GM19035 (cell line): ENCODE measurements around the gene AKAP13.
"Not testable (repeated sequence)": the region's sequence is repeated elsewhere in the genome, so short reads cannot be mapped to it uniquely, and the experiment has no call there.

Source experiments
- ATAC-seq: cut with Tn5 transposase; IDR thresholded peaks from one replicate; pipeline ENCODE4 v1.9.1; 2021; ENCODE audit not compliant: unreplicated experiment

AKAP13 gene

DNA sequence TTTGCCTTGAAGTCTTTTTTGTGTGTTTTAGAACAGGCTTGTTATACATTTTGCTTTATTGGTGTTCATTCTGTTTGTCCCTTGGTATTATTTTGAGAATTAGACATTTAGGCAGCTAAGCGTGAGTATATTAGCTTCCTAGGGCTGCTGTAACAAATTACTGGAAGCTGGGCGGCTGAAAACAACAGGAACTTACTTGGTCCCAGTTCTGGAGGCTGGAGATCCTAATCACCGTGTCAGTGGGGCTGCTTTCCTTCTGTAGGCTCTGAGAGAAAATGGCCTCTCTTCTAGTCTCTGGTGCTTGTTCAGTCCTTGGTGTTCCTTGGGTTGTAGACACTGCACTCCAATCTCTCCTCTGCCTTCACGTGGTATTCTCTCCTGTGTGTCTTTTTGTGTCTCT lies 272.1 kb downstream of the AKAP13 start:
- ATAC-seq = no peak

GRCh38 chr15:85657132-85657531 lies 276.7 kb downstream of the AKAP13 start:
- no peak for ATAC-seq

- ATAC-seq = no peak
Observed at GRCh38 chr15:85658816-85659215, 278.4 kb downstream of the AKAP13 start.

GRCh38 chr15:85661859-85662258 lies 281.5 kb downstream of the AKAP13 start:
- no peak for ATAC-seq

DNA sequence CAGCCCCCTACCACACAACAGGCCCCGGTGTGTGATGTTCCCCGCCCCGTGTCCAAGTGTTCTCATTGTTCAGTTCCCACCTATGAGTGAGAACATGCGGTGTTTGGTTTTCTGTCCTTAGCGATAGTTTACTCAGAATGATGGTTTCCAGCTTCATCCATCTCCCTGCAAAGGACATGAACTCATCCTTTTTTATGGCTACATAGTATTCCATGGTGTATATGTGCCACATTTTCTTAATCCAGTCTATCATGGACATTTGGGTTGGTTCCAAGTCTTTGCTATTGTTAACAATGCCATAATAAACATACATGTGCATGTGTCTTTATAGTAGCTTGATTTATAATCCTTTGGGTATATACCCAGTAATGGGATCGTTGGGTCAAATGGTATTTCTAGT lies 285.3 kb downstream of the AKAP13 start:
- ATAC-seq = not testable (repeated sequence)

DNA sequence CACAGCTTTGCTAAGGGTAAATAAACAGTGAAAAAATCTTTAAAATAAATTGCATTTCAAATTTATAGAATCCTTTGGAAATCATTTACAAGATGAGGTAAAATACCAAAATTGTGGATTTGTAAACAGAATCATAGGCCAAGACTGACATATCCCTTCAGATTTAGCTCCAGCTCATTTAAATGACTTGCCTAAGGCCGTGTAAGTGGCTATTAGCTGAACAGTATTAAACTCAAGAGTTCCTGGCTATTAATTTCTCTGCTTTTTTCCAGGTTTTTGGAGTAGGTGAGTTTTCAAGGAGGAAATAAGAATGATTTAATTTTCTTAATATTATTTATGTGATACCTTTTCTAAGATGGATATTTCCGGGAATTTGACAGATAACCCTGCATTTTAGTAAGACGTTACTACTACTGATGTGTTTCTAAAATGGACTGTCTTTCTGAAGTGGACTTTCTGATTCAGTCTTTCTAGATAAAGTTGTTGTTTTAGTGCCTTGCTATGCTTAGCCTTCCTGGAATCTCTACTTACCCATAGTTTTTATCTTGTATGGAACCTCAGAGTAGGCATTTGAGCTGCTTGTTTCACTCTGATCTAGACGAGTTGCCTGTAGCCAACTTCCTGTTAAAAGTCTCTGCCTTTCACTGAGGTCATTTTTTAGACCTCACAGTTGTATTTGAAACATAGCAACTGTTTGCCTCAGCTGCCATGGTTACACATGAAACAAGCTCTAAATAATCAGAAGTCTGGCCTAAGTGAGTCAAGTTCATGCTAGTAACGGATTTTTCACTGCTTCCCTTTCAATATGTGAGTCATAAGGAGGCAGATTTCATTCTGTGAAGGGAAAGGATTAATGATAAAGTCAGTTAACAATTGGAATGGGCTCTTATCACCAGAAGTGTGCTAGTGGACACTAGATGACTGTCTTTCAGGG lies 287.4 kb downstream of the AKAP13 start:
- peak; percentile 94 for ATAC-seq

- ATAC-seq = no peak
Observed at GRCh38 chr15:85671156-85671555, 290.8 kb downstream of the AKAP13 start.

DNA sequence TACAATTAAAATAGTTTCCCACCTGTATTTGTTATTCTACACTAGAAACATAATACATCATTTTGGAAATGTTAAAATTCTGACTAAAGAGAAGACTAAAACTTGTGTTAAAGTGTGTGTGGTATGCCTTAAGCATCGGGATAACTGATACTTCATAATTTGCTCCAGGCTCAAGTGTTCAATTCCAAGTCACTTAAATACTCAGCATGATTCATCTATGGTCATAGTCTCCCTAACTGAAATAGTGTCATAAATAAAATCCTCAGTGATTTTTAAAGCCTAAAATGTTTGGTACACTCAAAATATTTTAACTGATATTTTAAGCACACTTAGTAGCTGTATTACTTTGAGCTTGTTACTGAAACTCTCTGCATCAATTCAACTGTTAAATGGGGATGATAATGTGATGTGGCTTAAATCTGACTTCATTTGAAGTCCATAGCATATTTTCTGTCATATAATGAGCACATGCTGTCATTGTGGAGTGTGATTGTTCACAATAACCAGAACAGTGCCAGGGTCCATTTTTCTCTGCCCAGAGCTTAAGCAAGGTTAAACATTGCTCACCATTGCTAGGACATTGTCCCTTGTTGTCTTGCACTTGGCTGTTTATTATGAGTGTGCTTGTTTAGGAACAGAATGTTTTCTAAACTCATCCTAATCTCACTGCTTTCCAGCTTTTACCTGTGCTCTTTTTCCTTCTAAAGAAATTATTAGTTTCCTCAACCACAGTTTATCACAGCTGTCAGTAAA lies 292.1 kb downstream of the AKAP13 start:
- ATAC-seq = no peak

DNA sequence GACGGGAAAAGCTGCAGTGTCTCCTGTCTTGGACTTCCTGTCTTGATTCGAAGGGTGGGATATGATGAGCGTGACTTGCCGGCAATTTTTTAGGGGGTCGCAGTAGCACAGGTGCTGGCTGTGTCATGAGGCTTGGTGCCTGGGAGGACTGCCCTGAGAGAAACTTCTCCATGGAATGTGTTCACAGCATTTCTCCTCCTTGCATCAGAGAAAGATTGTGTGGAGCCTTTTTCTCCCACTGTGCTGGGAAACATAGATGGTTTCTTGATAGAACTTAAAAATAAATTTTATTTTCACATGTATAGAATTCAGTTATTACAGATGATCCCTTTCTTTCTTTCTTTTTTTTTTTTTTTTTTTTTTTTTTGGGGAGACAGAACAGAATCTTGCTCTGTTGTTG lies 292.9 kb downstream of the AKAP13 start:
- no peak for ATAC-seq

DNA sequence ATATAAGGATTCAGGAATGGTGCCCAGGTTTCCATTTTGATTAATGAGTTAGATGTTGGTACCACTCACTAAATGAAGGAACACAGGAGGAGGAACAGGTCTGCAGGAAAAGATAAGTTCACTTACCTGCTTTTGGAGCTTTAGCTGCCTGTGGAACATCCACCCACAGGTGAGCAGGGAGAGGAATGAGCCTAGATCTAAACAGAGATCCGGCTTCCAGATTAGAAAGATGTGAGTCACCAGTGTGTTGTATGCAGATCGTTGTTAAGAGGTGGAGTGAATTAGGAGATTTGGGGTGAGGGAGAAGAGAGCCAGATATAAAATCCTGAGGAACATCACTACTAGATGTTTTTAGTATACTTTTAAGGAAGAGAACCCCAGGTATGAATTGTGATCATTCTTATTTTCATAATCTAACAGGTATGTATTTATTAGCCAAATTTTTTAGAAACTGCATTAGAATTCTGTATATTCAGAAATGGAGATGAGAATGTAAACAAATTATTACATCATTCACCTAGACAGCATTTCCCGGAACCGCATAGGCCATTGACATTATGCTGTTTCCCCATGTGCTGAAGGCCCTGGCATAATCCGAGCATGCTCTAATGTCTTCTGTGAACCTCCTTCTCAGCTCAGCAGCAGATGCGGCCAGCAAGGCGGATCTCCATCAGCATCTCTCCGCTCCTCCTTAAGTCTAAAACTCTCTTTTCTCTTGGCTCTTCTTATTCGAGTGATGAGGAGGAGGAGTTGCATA lies 296.1 kb downstream of the AKAP13 start:
- ATAC-seq = no peak

GRCh38 chr15:85679231-85679630 lies 298.8 kb downstream of the AKAP13 start:
- ATAC-seq = no peak

GRCh38 chr15:85681386-85681785 lies 301.0 kb downstream of the AKAP13 start:
- no peak for ATAC-seq

- no peak for ATAC-seq
Observed at GRCh38 chr15:85684174-85684710, 303.8 kb downstream of the AKAP13 start.

GRCh38 chr15:85685356-85685755 lies 305.0 kb downstream of the AKAP13 start:
- ATAC-seq = no peak

GRCh38 chr15:85687329-85687728 lies 306.9 kb downstream of the AKAP13 start:
- ATAC-seq = no peak

DNA sequence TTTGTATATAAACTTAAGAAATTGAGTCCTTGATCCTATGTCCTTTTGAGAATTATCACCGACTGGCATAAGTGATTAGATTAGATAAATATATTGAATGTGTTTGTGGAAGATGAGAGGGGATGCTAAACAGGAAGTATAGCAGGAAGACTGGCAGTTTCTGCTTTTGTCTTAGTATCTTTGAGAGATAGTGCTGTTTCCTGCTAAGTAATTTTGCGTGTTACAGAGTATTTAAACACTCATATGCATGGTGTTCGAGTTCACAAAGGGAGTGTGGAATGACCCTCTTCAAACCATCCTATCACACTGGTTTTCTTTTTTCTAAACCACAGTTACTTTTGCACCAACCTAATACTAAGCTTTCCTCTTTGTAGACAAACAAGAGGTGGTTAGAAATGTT lies 308.3 kb downstream of the AKAP13 start:
- ATAC-seq = no peak

DNA sequence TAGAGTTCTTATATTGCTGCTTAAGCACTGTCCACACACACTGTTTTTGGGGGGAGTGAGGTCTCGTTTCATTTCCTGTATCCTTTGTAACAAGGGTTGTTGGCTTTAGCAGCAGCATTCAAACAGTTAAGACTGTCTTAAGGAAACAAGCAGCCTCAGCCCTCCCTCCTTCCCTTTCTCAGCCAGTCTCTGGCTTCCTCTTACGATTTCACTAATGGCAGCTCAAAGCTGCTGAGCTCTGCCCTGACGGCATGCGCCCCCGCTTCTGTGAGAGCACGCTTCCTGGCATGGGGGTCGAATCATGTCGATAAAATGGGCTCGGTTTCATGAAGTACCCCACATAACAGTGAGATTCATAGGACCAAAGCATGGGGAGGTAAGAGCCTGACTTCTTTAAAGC lies 309.3 kb downstream of the AKAP13 start:
- ATAC-seq = peak; percentile 37

GRCh38 chr15:85690561-85691231 lies 310.3 kb downstream of the AKAP13 start:
- peak; percentile 46 for ATAC-seq

GRCh38 chr15:85691350-85692240 lies 311.2 kb downstream of the AKAP13 start:
- peak; percentile 43 for ATAC-seq

- no peak for ATAC-seq
Observed at GRCh38 chr15:85692321-85692720, 311.9 kb downstream of the AKAP13 start.
